Parathyroid adenoma (tissue), 2 donors: Measurements from ENCODE around the gene SKI.

ENCODE experiments used
- H2AFZ ChIP-seq: fragments of 300-600 bp; sonication (generic); one replicate; pipeline ENCODE4 v1.7.0; 2017; ENCODE audit warnings: antibody characterized with exemption, mild to moderate bottlenecking
- H3K27ac ChIP-seq: fragments of 300-600 bp; sonication (generic); one replicate; pipeline ENCODE4 v1.7.0; 2017
- H3K27me3 ChIP-seq: fragments of 300-600 bp; sonication (generic); one replicate; pipeline ENCODE4 v1.7.0; 2017; ENCODE audit warnings: low read length; ENCODE audit not compliant: control insufficient read depth, insufficient read depth
- H3K36me3 ChIP-seq: fragments of 300-600 bp; sonication (generic); one replicate; pipeline ENCODE4 v1.7.0; 2017; ENCODE audit warnings: low read length; ENCODE audit not compliant: control insufficient read depth, insufficient read depth
- H3K4me1 ChIP-seq: fragments of 300-600 bp; sonication (generic); one replicate; pipeline ENCODE4 v1.7.0; 2017; ENCODE audit warnings: control low read depth
- H3K4me2 ChIP-seq: fragments of 300-600 bp; sonication (generic); one replicate; pipeline ENCODE4 v1.7.0; 2017; ENCODE audit warnings: low read length
- H3K4me3 ChIP-seq: fragments of 300-600 bp; sonication (generic); one replicate; pipeline ENCODE4 v1.7.0; 2017; ENCODE audit warnings: low read depth, low read length
- H3K79me2 ChIP-seq: fragments of 300-600 bp; sonication (generic); one replicate; pipeline ENCODE4 v1.7.0; 2017; ENCODE audit warnings: control low read depth
- H3K9ac ChIP-seq: fragments of 300-600 bp; sonication (generic); one replicate; pipeline ENCODE4 v1.7.0; 2017; ENCODE audit warnings: mild to moderate bottlenecking
- H3K9me3 ChIP-seq: fragments of 300-600 bp; sonication (generic); one replicate; pipeline ENCODE4 v1.7.0; 2017; ENCODE audit warnings: low read length; ENCODE audit not compliant: control insufficient read depth
- CTCF ChIP-seq: fragments of 300-600 bp; sonication (generic); IDR thresholded peaks from one replicate; pipeline ENCODE4 v1.7.0; 2017; ENCODE audit warnings: antibody characterized with exemption, mild to moderate bottlenecking
- donor health status: primary hyperparathyroidism.

SKI gene

GRCh38 chr1:2228157-2228594 is at the start of gene SKI:
Gene SKI (plus strand): TSS chr1:2228319. CDS start chr1:2228767, 448 bp downstream.
- no peaks in the 10 kb centered on the region for H3K9me3 ChIP-seq
- H3K27ac ChIP-seq, result peak within 1 kb of the TSS; percentile 84
- H3K79me2 ChIP-seq, result peaks cover 31% of the 10 kb centered on the region
- peak within 1 kb of the TSS; percentile 82 for H2AFZ ChIP-seq
- peak within 1 kb of the TSS; percentile 92 for H3K4me2 ChIP-seq
- TF ChIP-seq CTCF, result no peak
- H3K4me1 ChIP-seq, result no peaks in the 10 kb centered on the region
- H3K36me3 ChIP-seq, result no peaks in the 10 kb centered on the region
- peak within 1 kb of the TSS; percentile 61 for H3K9ac ChIP-seq
- no peaks in the 10 kb centered on the region for H3K27me3 ChIP-seq
- peak within 1 kb of the TSS; percentile 73 for H3K4me3 ChIP-seq

GRCh38 chr1:2178875-2179274 is 49.2 kb upstream of the SKI start:
- H3K27ac ChIP-seq, result no peak overlapping the region
- no peaks in the 10 kb centered on the region for H3K4me1 ChIP-seq
- H3K79me2 ChIP-seq, result no peaks in the 10 kb centered on the region
- H2AFZ ChIP-seq, result no peak overlapping the region
- no peaks in the 10 kb centered on the region for H3K36me3 ChIP-seq
- no peaks in the 10 kb centered on the region for H3K27me3 ChIP-seq
- H3K4me2 ChIP-seq, result no peak overlapping the region
- no peak overlapping the region for H3K4me3 ChIP-seq
- H3K9me3 ChIP-seq, result no peaks in the 10 kb centered on the region
- TF ChIP-seq CTCF, result no peak
- H3K9ac ChIP-seq, result no peak overlapping the region

GRCh38 chr1:2179283-2180013 is 48.7 kb upstream of the SKI start:
- Histone ChIP-seq H3K27me3 (no peaks in the 10 kb centered on the region), H3K4me1 (no peaks in the 10 kb centered on the region), H3K4me2 (no peak overlapping the region), H3K36me3 (no peaks in the 10 kb centered on the region), H3K79me2 (no peaks in the 10 kb centered on the region), H3K4me3 (no peak overlapping the region), H3K9ac (no peak overlapping the region), H2AFZ (no peak overlapping the region), H3K27ac (no peak overlapping the region), H3K9me3 (no peaks in the 10 kb centered on the region)
- TF ChIP-seq CTCF, result no peak

- no peak for TF ChIP-seq CTCF
- Histone ChIP-seq H3K9me3 (no peaks in the 10 kb centered on the region), H3K27ac (no peak overlapping the region), H2AFZ (no peak overlapping the region), H3K4me2 (no peak overlapping the region), H3K79me2 (no peaks in the 10 kb centered on the region), H3K9ac (no peak overlapping the region), H3K4me3 (no peak overlapping the region), H3K36me3 (no peaks in the 10 kb centered on the region), H3K4me1 (no peaks in the 10 kb centered on the region), H3K27me3 (no peaks in the 10 kb centered on the region)
These were observed 47.5 kb upstream of the SKI start for GRCh38 chr1:2180297-2181245.
